Large intestine (tissue), 3 donors: ENCODE data around the gene ARHGEF18. TPM values are rescaled to one million over a fixed set of nuclear protein-coding genes. Genes with fewer than 3 reads are reported as not detected.
A peak's percentile ranks its signal among the peaks of the same experiment; 100 is the strongest.

Experiments used
- DNase-seq, 2 donors: peaks; one replicate each; pipeline versions ENCODE4 v3.0.0 to v3.0.0-alpha.2; 2013
- H3K27ac ChIP-seq: one replicate; pipeline ENCODE4 v1.5.1; 2013; ENCODE audit warnings: low read length
- H3K27me3 ChIP-seq: 2 replicates; pipeline ENCODE4 v1.6.1; 2013; ENCODE audit warnings: low read length; ENCODE audit not compliant: control insufficient read depth, insufficient read depth
- H3K36me3 ChIP-seq: 2 replicates; pipeline ENCODE4 v1.6.1; 2013; ENCODE audit warnings: low read length; ENCODE audit not compliant: control insufficient read depth, insufficient read depth
- H3K4me1 ChIP-seq: one replicate; pipeline ENCODE4 v1.6.1; 2013; ENCODE audit warnings: low read length; ENCODE audit not compliant: control insufficient read depth, insufficient read depth
- H3K4me3 ChIP-seq: one replicate; pipeline ENCODE4 v1.5.1; 2013; ENCODE audit warnings: low read length
- H3K9me3 ChIP-seq: one replicate; pipeline ENCODE4 v1.6.1; 2013; ENCODE audit warnings: mild to moderate bottlenecking, low read depth, low read length, moderate library complexity; ENCODE audit not compliant: control insufficient read depth
- WGBS: methylation state at CpG from one replicate; pipeline ENCODE4 v1.1.5; 2013; ENCODE audit warnings: low lambda C conversion rate; ENCODE audit not compliant: insufficient coverage; 5-methylcytosine and 5-hydroxymethylcytosine counted together
- polyA plus RNA-seq: library from polyadenylated mRNA; unstranded; fragments of 120-200 nt; gene quantifications from one replicate; pipeline ENCODE4 v1.2.1, GENCODE V29; 2013

Gene ARHGEF18
- polyA plus RNA-seq, 1 donor, result 27.8 TPM

DNA sequence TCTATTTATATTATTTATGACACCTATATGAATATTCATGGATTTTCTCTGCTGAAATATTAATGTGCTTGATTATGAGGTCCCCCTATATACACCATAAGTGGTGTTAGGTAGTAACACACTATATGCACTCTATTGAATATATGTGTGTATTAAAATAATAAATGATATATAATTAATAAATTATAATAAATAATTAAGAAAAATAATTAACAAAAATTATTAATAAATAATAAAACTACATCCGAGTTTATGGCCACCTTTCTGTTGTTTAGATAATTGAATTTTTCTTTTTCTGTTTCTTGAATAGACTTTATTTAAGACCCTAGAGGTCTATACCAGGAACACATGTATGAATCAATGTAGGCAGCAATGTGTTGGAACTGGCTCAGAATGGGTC, 20.9 kb upstream of the ARHGEF18 start:
- H3K4me1 ChIP-seq, result no peaks in the 10 kb centered on the region

GRCh38 chr19:7328647-7329046, 20.1 kb upstream of the ARHGEF18 start:
- no peak overlapping the region for H3K4me3 ChIP-seq
- H3K4me1 ChIP-seq, result no peaks in the 10 kb centered on the region
- H3K36me3 ChIP-seq, result no peaks in the 10 kb centered on the region
- 83% methylated on average over 2 of the region's 4 CpGs for WGBS
- no peak for DNase-seq
- no peaks in the 10 kb centered on the region for H3K27me3 ChIP-seq
- no peaks in the 10 kb centered on the region for H3K9me3 ChIP-seq
- no peak overlapping the region for H3K27ac ChIP-seq

More for the DNA sequence above, 20.9 kb upstream of the ARHGEF18 start:
- Histone ChIP-seq H3K27ac (no peak overlapping the region), H3K9me3 (no peaks in the 10 kb centered on the region), H3K27me3 (no peaks in the 10 kb centered on the region), H3K4me3 (no peak overlapping the region), H3K36me3 (no peaks in the 10 kb centered on the region)
- WGBS, result 78% methylated on average over 1 of the region's 1 CpG
- no peak for DNase-seq

- Histone ChIP-seq H3K27ac (no peak overlapping the region), H3K9me3 (no peaks in the 10 kb centered on the region), H3K36me3 (no peaks in the 10 kb centered on the region), H3K27me3 (no peaks in the 10 kb centered on the region), H3K4me1 (no peaks in the 10 kb centered on the region), H3K4me3 (no peak overlapping the region)
- DNase-seq, result no peak
- WGBS, result 96% methylated on average over 4 of the region's 4 CpGs
Observed at GRCh38 chr19:7331446-7331845, 17.3 kb upstream of the ARHGEF18 start.

GRCh38 chr19:7333198-7334118, 15.3 kb upstream of the ARHGEF18 start:
- 60% methylated on average over 1 of the region's 17 CpGs for WGBS
- no peak overlapping the region for H3K27ac ChIP-seq

GRCh38 chr19:7336321-7336973, 12.3 kb upstream of the ARHGEF18 start:
- no peaks in the 10 kb centered on the region for H3K4me1 ChIP-seq
- no peaks in the 10 kb centered on the region for H3K36me3 ChIP-seq
- H3K9me3 ChIP-seq, result no peaks in the 10 kb centered on the region
- no CpG with 5 or more reads among the region's 9 CpGs for WGBS
- H3K4me3 ChIP-seq, result no peak overlapping the region
- DNase-seq, result no peak
- H3K27me3 ChIP-seq, result no peaks in the 10 kb centered on the region
- no peak overlapping the region for H3K27ac ChIP-seq

More at GRCh38 chr19:7333198-7334118, 15.3 kb upstream of the ARHGEF18 start:
- H3K36me3 ChIP-seq, result no peaks in the 10 kb centered on the region
- no peaks in the 10 kb centered on the region for H3K4me1 ChIP-seq
- no peaks in the 10 kb centered on the region for H3K9me3 ChIP-seq
- no peaks in the 10 kb centered on the region for H3K27me3 ChIP-seq
- DNase-seq, result no peak
- H3K4me3 ChIP-seq, result no peak overlapping the region

GRCh38 chr19:7337380-7338194, 11.2 kb upstream of the ARHGEF18 start:
- Histone ChIP-seq H3K4me1 (no peaks in the 10 kb centered on the region), H3K36me3 (no peaks in the 10 kb centered on the region), H3K27me3 (no peaks in the 10 kb centered on the region), H3K27ac (no peak overlapping the region), H3K9me3 (no peaks in the 10 kb centered on the region), H3K4me3 (no peak overlapping the region)
- WGBS, result 80% methylated on average over 1 of the region's 12 CpGs
- no peak for DNase-seq

DNA sequence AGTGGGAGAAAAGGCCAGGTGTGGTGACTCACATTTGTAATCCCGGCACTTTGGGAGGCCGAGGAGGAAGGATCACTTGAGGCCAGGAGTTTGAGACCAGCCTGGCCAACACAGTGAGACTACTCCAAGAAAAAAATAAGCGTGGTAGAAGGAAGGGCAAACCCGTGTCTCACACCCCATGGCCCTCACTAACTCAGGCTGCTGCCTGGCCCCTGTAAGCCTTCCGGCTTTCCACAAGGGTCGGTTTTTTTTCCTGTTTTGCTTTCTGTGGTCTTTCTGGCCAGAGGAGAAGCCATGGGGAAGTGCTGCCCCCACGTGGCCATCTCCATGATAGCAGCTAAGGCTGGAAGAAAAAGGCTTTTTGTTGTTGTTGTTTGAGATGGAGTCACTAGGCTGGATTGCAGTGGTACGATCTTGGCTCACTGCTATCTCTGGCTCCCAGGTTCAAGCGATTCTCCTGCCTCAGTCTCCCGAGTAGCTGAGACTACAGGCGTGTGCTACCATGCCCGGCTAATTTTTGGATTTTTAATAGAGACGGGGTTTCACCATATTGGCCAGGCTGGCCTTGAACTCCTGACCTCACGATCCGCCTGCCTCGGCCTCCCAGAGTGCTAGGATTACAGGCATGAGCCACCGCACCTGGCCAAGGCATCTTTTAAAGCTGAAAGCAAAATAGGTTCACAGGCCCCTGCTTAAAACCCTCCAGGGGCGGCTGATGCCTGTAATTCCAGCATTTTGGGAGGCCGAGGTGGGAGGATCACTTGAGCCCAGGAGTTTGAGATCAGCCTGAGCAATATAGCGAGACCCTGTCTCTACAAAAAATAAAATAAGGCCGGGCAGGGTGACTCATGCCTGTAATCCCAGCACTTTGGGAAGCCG, 7.5 kb upstream of the ARHGEF18 start:
- no peaks in the 10 kb centered on the region for H3K9me3 ChIP-seq
- H3K27ac ChIP-seq, result no peak overlapping the region
- no peaks in the 10 kb centered on the region for H3K27me3 ChIP-seq
- WGBS, result 80% methylated on average over 2 of the region's 22 CpGs
- no peaks in the 10 kb centered on the region for H3K4me1 ChIP-seq
- DNase-seq, result peak; percentile 55
- no peaks in the 10 kb centered on the region for H3K36me3 ChIP-seq
- no peak overlapping the region for H3K4me3 ChIP-seq

- DNase-seq, result no peak
- H3K4me3 ChIP-seq, result no peak overlapping the region
- no peaks in the 10 kb centered on the region for H3K36me3 ChIP-seq
- no peaks in the 10 kb centered on the region for H3K27me3 ChIP-seq
- no peaks in the 10 kb centered on the region for H3K9me3 ChIP-seq
- no peak overlapping the region for H3K27ac ChIP-seq
- H3K4me1 ChIP-seq, result no peaks in the 10 kb centered on the region
- WGBS, result 100% methylated on average over 1 of the region's 5 CpGs
Observed at GRCh38 chr19:7342143-7342542, 6.6 kb upstream of the ARHGEF18 start.

GRCh38 chr19:7346488-7346971, 2.2 kb upstream of the ARHGEF18 start:
- H3K27ac ChIP-seq, result no peak overlapping the region
- no CpG with 5 or more reads among the region's 7 CpGs for WGBS

More at GRCh38 chr19:7346488-7346971, 2.2 kb upstream of the ARHGEF18 start:
- Histone ChIP-seq H3K4me1 (no peaks in the 10 kb centered on the region), H3K9me3 (no peaks in the 10 kb centered on the region), H3K36me3 (no peaks in the 10 kb centered on the region), H3K27me3 (no peaks in the 10 kb centered on the region), H3K4me3 (no peak overlapping the region)
- no peak for DNase-seq
